ENCODE measurements around the gene GRIA1.

GRIA1 gene

GRCh38 chr5:153745778-153746395 lies 255.4 kb downstream of the GRIA1 start:
- DNase-seq = no peak

- no peak for DNase-seq
Measured at GRCh38 chr5:153746440-153746839, 256.0 kb downstream of the GRIA1 start.

GRCh38 chr5:153748823-153749222 lies 258.4 kb downstream of the GRIA1 start:
- DNase-seq = no peak

- no peak for DNase-seq
Measured at GRCh38 chr5:153749960-153750359, 259.5 kb downstream of the GRIA1 start.

- DNase-seq = no peak
Measured at GRCh38 chr5:153751251-153751650, 260.8 kb downstream of the GRIA1 start.

GRCh38 chr5:153752890-153753289 lies 262.4 kb downstream of the GRIA1 start:
- no peak for DNase-seq

GRCh38 chr5:153753645-153754432 lies 263.4 kb downstream of the GRIA1 start:
- DNase-seq = no peak

GRCh38 chr5:153755913-153756500 lies 265.5 kb downstream of the GRIA1 start:
- DNase-seq = no peak

- DNase-seq = no peak
Measured at GRCh38 chr5:153756540-153756939, 266.1 kb downstream of the GRIA1 start.

- DNase-seq = no peak
Measured at GRCh38 chr5:153765987-153766386, 275.5 kb downstream of the GRIA1 start.

GRCh38 chr5:153767221-153768188 lies 277.0 kb downstream of the GRIA1 start:
- no peak for DNase-seq

GRCh38 chr5:153770066-153770465 lies 279.6 kb downstream of the GRIA1 start:
- no peak for DNase-seq

GRCh38 chr5:153774686-153775085 lies 284.2 kb downstream of the GRIA1 start:
- no peak for DNase-seq

GRCh38 chr5:153775923-153776322 lies 285.5 kb downstream of the GRIA1 start:
- no peak for DNase-seq

GRCh38 chr5:153777681-153778581 lies 287.5 kb downstream of the GRIA1 start:
- no peak for DNase-seq

- no peak for DNase-seq
Measured at GRCh38 chr5:153779836-153780235, 289.4 kb downstream of the GRIA1 start.

GRCh38 chr5:153780876-153781705 lies 290.6 kb downstream of the GRIA1 start:
- DNase-seq = no peak

- no peak for DNase-seq
Measured at GRCh38 chr5:153782589-153783361, 292.3 kb downstream of the GRIA1 start.

GRCh38 chr5:153783362-153783658 lies 292.8 kb downstream of the GRIA1 start:
- DNase-seq = no peak

GRCh38 chr5:153784277-153784676 lies 293.8 kb downstream of the GRIA1 start:
- no peak for DNase-seq

Measured in activated CD4-positive, alpha-beta T cell treated with anti-CD3 and anti-CD28 coated beads, Interleukin-2, amount 50 U/mL, for 4 hours (primary cell).